Measurements from ENCODE around the gene TRIM56.

GRCh38 chr7:101137651-101138212 lies 52.5 kb downstream of the TRIM56 start:
- TF ChIP-seq, protein P1, sequence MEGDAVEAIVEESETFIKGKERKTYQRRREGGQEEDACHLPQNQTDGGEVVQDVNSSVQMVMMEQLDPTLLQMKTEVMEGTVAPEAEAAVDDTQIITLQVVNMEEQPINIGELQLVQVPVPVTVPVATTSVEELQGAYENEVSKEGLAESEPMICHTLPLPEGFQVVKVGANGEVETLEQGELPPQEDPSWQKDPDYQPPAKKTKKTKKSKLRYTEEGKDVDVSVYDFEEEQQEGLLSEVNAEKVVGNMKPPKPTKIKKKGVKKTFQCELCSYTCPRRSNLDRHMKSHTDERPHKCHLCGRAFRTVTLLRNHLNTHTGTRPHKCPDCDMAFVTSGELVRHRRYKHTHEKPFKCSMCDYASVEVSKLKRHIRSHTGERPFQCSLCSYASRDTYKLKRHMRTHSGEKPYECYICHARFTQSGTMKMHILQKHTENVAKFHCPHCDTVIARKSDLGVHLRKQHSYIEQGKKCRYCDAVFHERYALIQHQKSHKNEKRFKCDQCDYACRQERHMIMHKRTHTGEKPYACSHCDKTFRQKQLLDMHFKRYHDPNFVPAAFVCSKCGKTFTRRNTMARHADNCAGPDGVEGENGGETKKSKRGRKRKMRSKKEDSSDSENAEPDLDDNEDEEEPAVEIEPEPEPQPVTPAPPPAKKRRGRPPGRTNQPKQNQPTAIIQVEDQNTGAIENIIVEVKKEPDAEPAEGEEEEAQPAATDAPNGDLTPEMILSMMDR (IDR thresholded peaks at IDR 0.05) = no peak
- TF ChIP-seq MXD4 (CRISPR knock-in tag; IDR thresholded peaks at IDR 0.05; ENCODE audit: borderline replicate concordance) (no peak), RORB (CRISPR knock-in tag; IDR thresholded peaks at IDR 0.05) (no peak)
- TF ChIP-seq, protein P2, sequence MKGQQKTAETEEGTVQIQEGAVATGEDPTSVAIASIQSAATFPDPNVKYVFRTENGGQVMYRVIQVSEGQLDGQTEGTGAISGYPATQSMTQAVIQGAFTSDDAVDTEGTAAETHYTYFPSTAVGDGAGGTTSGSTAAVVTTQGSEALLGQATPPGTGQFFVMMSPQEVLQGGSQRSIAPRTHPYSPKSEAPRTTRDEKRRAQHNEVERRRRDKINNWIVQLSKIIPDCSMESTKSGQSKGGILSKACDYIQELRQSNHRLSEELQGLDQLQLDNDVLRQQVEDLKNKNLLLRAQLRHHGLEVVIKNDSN (CRISPR knock-in tag; IDR thresholded peaks at IDR 0.05) = no peak
